ENCODE measurements around the gene ALOX15.

- TF ChIP-seq CTCF (IDR thresholded peaks at IDR 0.05): no peak
- no peak for TF ChIP-seq EP300 (IDR thresholded peaks at IDR 0.05)
- no peak for TF ChIP-seq POLR2A (IDR thresholded peaks at IDR 0.05)
Observed at GRCh38 chr17:4673986-4674684, 32.7 kb upstream of the ALOX15 start.
